Spleen (tissue), 11 donors: ENCODE measurements around the gene SOX6. TPM values are rescaled to one million over a fixed set of nuclear protein-coding genes. Genes with fewer than 3 reads are reported as not detected.

Experiments
- DNase-seq: peaks from one replicate; pipeline ENCODE4 v3.0.0-alpha.2; 2020
- H3K27ac ChIP-seq, 8 donors: fragments of 200-600 bp; sonication (generic) in 7 of 8; 1 replicate in 4 of 8; 2 replicates in 4 of 8; pipeline versions ENCODE4 v1.5.0 to v1.8.0; 2016 to 2021; ENCODE audit warnings: inconsistent platforms in 4 of 8, mild to moderate bottlenecking in 4 of 8, moderate library complexity in 1 of 8
- H3K27me3 ChIP-seq, 7 donors: fragments of 200-600 bp; sonication (generic) in 6 of 7; replicated peaks in 1 of 7; 1 replicate in 4 of 7; 2 replicates in 3 of 7; pipeline versions ENCODE4 v1.5.0 to v1.8.0; 2016 to 2021; ENCODE audit warnings: inconsistent platforms in 3 of 7, mild to moderate bottlenecking in 1 of 7
- H3K36me3 ChIP-seq, 6 donors: fragments of 200-600 bp; sonication (generic) in 5 of 6; 1 replicate in 4 of 6; 2 replicates in 2 of 6; pipeline versions ENCODE4 v1.5.0 to v1.8.0; 2016 to 2021; ENCODE audit warnings: inconsistent platforms in 2 of 6
- H3K4me1 ChIP-seq, 6 donors: fragments of 200-600 bp; sonication (generic) in 5 of 6; 1 replicate in 3 of 6; 2 replicates in 3 of 6; pipeline versions ENCODE4 v1.5.0 to v1.8.0; 2016 to 2021; ENCODE audit warnings: inconsistent platforms in 3 of 6
- H3K4me3 ChIP-seq, 8 donors: fragments of 200-600 bp; sonication (generic) in 7 of 8; 1 replicate in 4 of 8; 2 replicates in 4 of 8; pipeline versions ENCODE4 v1.5.0 to v1.8.0; 2016 to 2021; ENCODE audit warnings: inconsistent platforms in 4 of 8, mild to moderate bottlenecking in 4 of 8, moderate library complexity in 2 of 8
- H3K9me3 ChIP-seq, 8 donors: fragments of 200-600 bp; sonication (generic) in 7 of 8; 1 replicate in 4 of 8; 2 replicates in 4 of 8; pipeline versions ENCODE4 v1.5.0 to v1.8.0; 2016 to 2021; ENCODE audit warnings: inconsistent platforms in 4 of 8
- CTCF ChIP-seq, 11 experiments: fragments of 200-600 bp in 7 of 11; fragments of 450-650 bp in 4 of 11; sonication (generic) in 4 of 11; IDR thresholded peaks in 8 of 11; conservative IDR thresholded peaks in 3 of 11; 1 replicate in 7 of 11; 2 replicates in 4 of 11; pipeline versions ENCODE4 v1.4.0 to v1.8.0; 2016 to 2021; ENCODE audit warnings: antibody characterized with exemption in 11 of 11, inconsistent platforms in 4 of 11, mild to moderate bottlenecking in 1 of 11
- POLR2A ChIP-seq, 3 donors: fragments of 450-650 bp; IDR thresholded peaks; one replicate each; pipeline ENCODE4 v1.5.1; 2017; ENCODE audit warnings: antibody characterized with exemption in 3 of 3, mild to moderate bottlenecking in 1 of 3
- POLR2AphosphoS5 ChIP-seq, 3 donors: sonication (generic); formaldehyde crosslinking; IDR thresholded peaks; one replicate each; pipeline ENCODE4 v1.5.1; 2017; ENCODE audit warnings: antibody characterized with exemption in 3 of 3
- WGBS, 5 donors: extraction: QIAGEN DNeasy Blood & Tissue Kit in 3 of 5; methylation state at CpG; one replicate each; pipeline versions ENCODE4 v1.1.5 to v1.1.7; 2013 to 2018; 5-methylcytosine and 5-hydroxymethylcytosine counted together
- intact Hi-C: fragments of 100-400 bp; cut with DNase I; formaldehyde crosslinking; loops from one replicate; pipeline ENCODE4 v1.15.0; 2023; ENCODE audit warnings: low total_unique reads
- polyA plus RNA-seq, 3 donors: library from polyadenylated mRNA; stranded (reverse); fragments of 200-250 nt; gene quantifications; one replicate each; pipeline ENCODE4 v1.2.1, GENCODE V29; 2013
- total RNA-seq, 7 donors: library from RNA; depleted of rRNA in 3 of 7; stranded (reverse); fragments of >200 nt in 3 of 7; fragmentation: NEBNext Ultra II Directional in 4 of 7; extraction: Animal tissue kit (Norgen Biotek cat#: 25700) in 4 of 7; gene quantifications; one replicate each; pipeline versions ENCODE4 v1.1.0 to v1.2.1, GENCODE V29; 2016 to 2021
- donor health status: healthy with polysubstance abuse.
- donor health status: DM: no; HTN: no; CAD: no; lungs with moderate emphysema.
- donor health status: DM: no; HTN: no; CAD: no.
- donor health status: Bipolar disorder and iron deficiency.
- donor health status: healthy.
- donor health status: DM: no; HTN: no; CAD: no.
- donor health status: DM: yes; HTN: yes; CAD: no.

The SOX6 gene
- total and polyA plus RNA-seq, 10 donors, result 0.11 to 12.4 (median 3.7) TPM

GRCh38 chr11:16299884-16300782, 56.2 kb downstream of the SOX6 start:
- Histone ChIP-seq H3K9me3 (no peaks in the 10 kb centered on the region), H3K4me1 (no peaks in the 10 kb centered on the region), H3K27ac (no peak overlapping the region), H3K36me3 (no peaks in the 10 kb centered on the region), H3K27me3 (no peaks in the 10 kb centered on the region), H3K4me3 (no peak overlapping the region)
- 73 to 82% (median 77%) methylated on average over 8 of the region's 8 CpGs for WGBS, 5 donors
- intact Hi-C loops, result no loop called here
- TF ChIP-seq POLR2AphosphoS5 (IDR thresholded peaks at IDR 0.05) (no peak), POLR2A (IDR thresholded peaks at IDR 0.05) (no peak), CTCF (IDR thresholded peaks at IDR 0.05 in 8 of 11, conservative IDR thresholded peaks at IDR 0.05 in 3 of 11) (no peak)
- no peak for DNase-seq

GRCh38 chr11:16299390-16299789, 57.0 kb downstream of the SOX6 start:
- no peak for DNase-seq
- H3K36me3 ChIP-seq, result no peaks in the 10 kb centered on the region
- H3K4me1 ChIP-seq, result no peaks in the 10 kb centered on the region
- no peaks in the 10 kb centered on the region for H3K9me3 ChIP-seq
- WGBS, 5 donors, result 81 to 93% (median 84%) methylated on average over 4 of the region's 4 CpGs
- H3K4me3 ChIP-seq, result no peak overlapping the region
- no peak overlapping the region for H3K27ac ChIP-seq
- intact Hi-C loops, result no loop called here
- no peaks in the 10 kb centered on the region for H3K27me3 ChIP-seq
- TF ChIP-seq POLR2AphosphoS5 (IDR thresholded peaks at IDR 0.05) (no peak), CTCF (IDR thresholded peaks at IDR 0.05 in 8 of 11, conservative IDR thresholded peaks at IDR 0.05 in 3 of 11) (no peak), POLR2A (IDR thresholded peaks at IDR 0.05) (no peak)

GRCh38 chr11:16297332-16297731, 59.0 kb downstream of the SOX6 start:
- Histone ChIP-seq H3K36me3 (no peaks in the 10 kb centered on the region), H3K27me3 (no peaks in the 10 kb centered on the region), H3K4me3 (no peak overlapping the region), H3K9me3 (no peaks in the 10 kb centered on the region), H3K27ac (no peak overlapping the region), H3K4me1 (no peaks in the 10 kb centered on the region)
- TF ChIP-seq CTCF (IDR thresholded peaks at IDR 0.05 in 8 of 11, conservative IDR thresholded peaks at IDR 0.05 in 3 of 11) (no peak), POLR2A (IDR thresholded peaks at IDR 0.05) (no peak), POLR2AphosphoS5 (IDR thresholded peaks at IDR 0.05) (no peak)
- intact Hi-C loops, result no loop called here
- WGBS, 5 donors, result 57 to 76% (median 74%) methylated on average over 3 of the region's 3 CpGs
- DNase-seq, result no peak

- intact Hi-C loops, result no loop called here
Observed at GRCh38 chr11:16296273-16296672, 60.1 kb downstream of the SOX6 start.

More at GRCh38 chr11:16296273-16296672, 60.1 kb downstream of the SOX6 start:
- Histone ChIP-seq H3K9me3 (no peaks in the 10 kb centered on the region), H3K27ac (no peak overlapping the region), H3K27me3 (no peaks in the 10 kb centered on the region), H3K36me3 (no peaks in the 10 kb centered on the region), H3K4me3 (no peak overlapping the region), H3K4me1 (no peaks in the 10 kb centered on the region)
- TF ChIP-seq POLR2AphosphoS5 (IDR thresholded peaks at IDR 0.05) (no peak), POLR2A (IDR thresholded peaks at IDR 0.05) (no peak), CTCF (IDR thresholded peaks at IDR 0.05 in 8 of 11, conservative IDR thresholded peaks at IDR 0.05 in 3 of 11) (no peak)
- 77 to 86% (median 85%) methylated on average over 2 of the region's 2 CpGs for WGBS, 5 donors
- no peak for DNase-seq
